Transverse colon (tissue), 3 donors: ENCODE measurements around the gene C15orf40.

ENCODE experiments used
- EP300 ChIP-seq: sonication (generic); formaldehyde crosslinking; IDR thresholded peaks from one replicate; pipeline ENCODE4 v1.6.1; 2017; ENCODE audit warnings: antibody characterized with exemption, low read depth
- POLR2A ChIP-seq: fragments of 450-650 bp; IDR thresholded peaks from one replicate; pipeline ENCODE4 v1.6.1; 2016; ENCODE audit warnings: antibody characterized with exemption, mild to moderate bottlenecking, moderate library complexity
- TF ChIP-seq, protein P1 (sequence below), 5 experiments: fragments of 200-600 bp in 3 of 5; fragments of 450-650 bp in 2 of 5; sonication (generic) in 3 of 5; IDR thresholded peaks; 1 replicate in 2 of 5; 2 replicates in 3 of 5; pipeline ENCODE4 v1.5.1; 2016 to 2017; ENCODE audit warnings: antibody characterized with exemption in 5 of 5, inconsistent platforms in 3 of 5, mild to moderate bottlenecking in 2 of 5, moderate library complexity in 1 of 5

DNA sequence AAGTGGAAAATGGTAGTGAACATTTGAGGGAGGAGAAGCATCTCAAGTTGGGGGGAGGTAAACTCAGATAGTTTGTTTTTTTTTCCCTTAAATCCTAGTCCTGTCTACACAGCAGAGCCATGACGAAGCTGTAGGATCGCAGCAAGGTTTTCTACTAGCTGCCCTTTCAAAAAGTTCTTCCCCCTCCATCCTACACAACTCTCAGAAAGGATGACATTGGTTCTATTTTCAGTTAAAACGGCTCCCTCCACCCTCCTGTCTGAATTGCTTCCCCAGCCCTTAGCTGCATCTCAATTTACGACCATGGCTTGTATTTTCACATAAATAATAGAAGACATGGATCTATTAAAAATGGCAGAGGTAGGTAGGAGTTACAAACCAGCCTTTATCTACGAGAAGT is 61.1 kb downstream of the C15orf40 start:
- TF ChIP-seq, protein P1, sequence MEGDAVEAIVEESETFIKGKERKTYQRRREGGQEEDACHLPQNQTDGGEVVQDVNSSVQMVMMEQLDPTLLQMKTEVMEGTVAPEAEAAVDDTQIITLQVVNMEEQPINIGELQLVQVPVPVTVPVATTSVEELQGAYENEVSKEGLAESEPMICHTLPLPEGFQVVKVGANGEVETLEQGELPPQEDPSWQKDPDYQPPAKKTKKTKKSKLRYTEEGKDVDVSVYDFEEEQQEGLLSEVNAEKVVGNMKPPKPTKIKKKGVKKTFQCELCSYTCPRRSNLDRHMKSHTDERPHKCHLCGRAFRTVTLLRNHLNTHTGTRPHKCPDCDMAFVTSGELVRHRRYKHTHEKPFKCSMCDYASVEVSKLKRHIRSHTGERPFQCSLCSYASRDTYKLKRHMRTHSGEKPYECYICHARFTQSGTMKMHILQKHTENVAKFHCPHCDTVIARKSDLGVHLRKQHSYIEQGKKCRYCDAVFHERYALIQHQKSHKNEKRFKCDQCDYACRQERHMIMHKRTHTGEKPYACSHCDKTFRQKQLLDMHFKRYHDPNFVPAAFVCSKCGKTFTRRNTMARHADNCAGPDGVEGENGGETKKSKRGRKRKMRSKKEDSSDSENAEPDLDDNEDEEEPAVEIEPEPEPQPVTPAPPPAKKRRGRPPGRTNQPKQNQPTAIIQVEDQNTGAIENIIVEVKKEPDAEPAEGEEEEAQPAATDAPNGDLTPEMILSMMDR (IDR thresholded peaks at IDR 0.05), result no peak
- TF ChIP-seq POLR2A (no peak), EP300 (no peak)
